ENCODE measurements around the gene IFNL2. TPM values are rescaled to one million over a fixed set of nuclear protein-coding genes. Genes with fewer than 3 reads are reported as not detected.

IFNL2 gene
- total RNA-seq, 1 experiment from 2014 or later = not detected

DNA sequence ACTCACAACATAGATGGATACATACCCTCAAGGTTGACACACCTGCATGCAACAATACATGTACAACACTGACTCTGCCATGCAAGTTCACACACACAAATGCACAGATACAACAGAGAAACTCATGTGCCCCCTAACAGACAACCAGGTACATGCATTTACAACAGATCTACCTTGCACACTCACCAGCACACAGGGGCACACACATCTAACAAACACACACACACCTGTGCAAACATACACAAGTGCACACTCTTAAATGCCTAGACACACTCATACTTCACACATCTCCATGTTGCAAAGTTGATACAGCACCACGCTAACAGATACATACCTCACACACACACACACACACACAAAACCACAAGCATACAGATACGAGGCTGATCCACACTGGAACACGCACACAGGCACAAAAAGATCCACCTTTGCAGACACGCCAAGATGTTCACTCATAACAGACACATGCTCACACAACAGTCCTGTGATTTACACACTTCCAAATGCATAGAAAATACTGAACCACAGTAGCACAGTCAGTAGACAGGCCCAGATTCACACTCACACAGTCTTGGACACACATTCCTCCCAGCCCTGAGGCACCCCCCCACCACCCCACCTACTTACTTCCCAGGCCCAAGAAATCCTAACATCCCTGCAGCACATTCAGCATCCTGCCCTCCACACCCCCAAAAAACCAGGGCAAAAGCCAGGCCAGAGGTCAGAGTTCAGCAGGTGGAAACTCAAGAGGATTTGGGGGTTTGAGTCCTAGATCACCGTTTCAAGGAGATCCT is 51.1 kb downstream of the IFNL2 start:
- no peak for DNase-seq
- Mint-ChIP-seq H3K9me3 (ENCODE audit: unreplicated experiment) (no peaks in the 10 kb centered on the region), H3K4me1 (ENCODE audit: low read depth, unreplicated experiment) (peaks cover 33% of the 10 kb centered on the region), H3K4me3 (ENCODE audit: unreplicated experiment) (peak overlapping the region; percentile 93), H3K27me3 (ENCODE audit: insufficient read depth, unreplicated experiment) (no peaks in the 10 kb centered on the region), H3K27ac (ENCODE audit: unreplicated experiment) (peak overlapping the region; percentile 26), H3K36me3 (ENCODE audit: insufficient read depth, unreplicated experiment) (peaks cover 11% of the 10 kb centered on the region)
- TF ChIP-seq, protein P1, sequence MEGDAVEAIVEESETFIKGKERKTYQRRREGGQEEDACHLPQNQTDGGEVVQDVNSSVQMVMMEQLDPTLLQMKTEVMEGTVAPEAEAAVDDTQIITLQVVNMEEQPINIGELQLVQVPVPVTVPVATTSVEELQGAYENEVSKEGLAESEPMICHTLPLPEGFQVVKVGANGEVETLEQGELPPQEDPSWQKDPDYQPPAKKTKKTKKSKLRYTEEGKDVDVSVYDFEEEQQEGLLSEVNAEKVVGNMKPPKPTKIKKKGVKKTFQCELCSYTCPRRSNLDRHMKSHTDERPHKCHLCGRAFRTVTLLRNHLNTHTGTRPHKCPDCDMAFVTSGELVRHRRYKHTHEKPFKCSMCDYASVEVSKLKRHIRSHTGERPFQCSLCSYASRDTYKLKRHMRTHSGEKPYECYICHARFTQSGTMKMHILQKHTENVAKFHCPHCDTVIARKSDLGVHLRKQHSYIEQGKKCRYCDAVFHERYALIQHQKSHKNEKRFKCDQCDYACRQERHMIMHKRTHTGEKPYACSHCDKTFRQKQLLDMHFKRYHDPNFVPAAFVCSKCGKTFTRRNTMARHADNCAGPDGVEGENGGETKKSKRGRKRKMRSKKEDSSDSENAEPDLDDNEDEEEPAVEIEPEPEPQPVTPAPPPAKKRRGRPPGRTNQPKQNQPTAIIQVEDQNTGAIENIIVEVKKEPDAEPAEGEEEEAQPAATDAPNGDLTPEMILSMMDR (IDR thresholded peaks at IDR 0.05; ENCODE audit: insufficient read depth in 1 of 2, low read depth in 1 of 2, low read length in 1 of 2, severe bottlenecking in 1 of 2, unreplicated experiment in 1 of 2) = no peak
- CTCF ChIA-PET = no interaction called here
- H3K4me3 ChIP-seq (ENCODE audit: low read depth, low read length) = peak overlapping the region; percentile 95
- intact Hi-C loops (cut with micrococcal nuclease; ENCODE audit: unreplicated experiment) = no loop called here
- H3K4me1 ChIP-seq = peaks cover 14% of the 10 kb centered on the region
- H3K36me3 ChIP-seq (ENCODE audit: control insufficient read depth, insufficient read depth, low read length) = no peaks in the 10 kb centered on the region; the same call in 1 of the 2 replicates
- TSS peak; percentile 44 for BruUV-seq (replicated peaks)
- H3K9me3 ChIP-seq = no peaks in the 10 kb centered on the region
- POLR2A ChIA-PET = no interaction called here
- H3K27me3 ChIP-seq (replicated peaks; ENCODE audit: control insufficient read depth, insufficient read depth, low read length) = no peaks in the 10 kb centered on the region

Other genes starting within 250 kb of the IFNL2 start
- 3.4 and 3.8 TPM in 2 replicates for gene FBXO27, start 235.8 kb upstream of the IFNL2 start, total RNA-seq (2022)
- gene ACP7, start 184.0 kb upstream of the IFNL2 start, total RNA-seq (2022) = 0.45 and 0.46 TPM in 2 replicates
- 98.6 and 112 TPM in 2 replicates for gene PAK4, start 142.6 kb upstream of the IFNL2 start, total RNA-seq (2022)
- 0.39 and 0.84 TPM in 2 replicates for gene NCCRP1, start 71.4 kb upstream of the IFNL2 start, total RNA-seq (2022)
- gene SYCN, start 64.1 kb upstream of the IFNL2 start, total RNA-seq (2022) = not detected in 2 replicates
- not detected in 2 replicates for gene IFNL3, start 23.4 kb upstream of the IFNL2 start, total RNA-seq (2022)
- not detected in 2 replicates for gene IFNL4, start 19.5 kb upstream of the IFNL2 start, total RNA-seq (2022)
- not detected in 2 replicates for gene IFNL1, start 28.0 kb downstream of the IFNL2 start, total RNA-seq (2022)
- gene LRFN1, start 52.5 kb downstream of the IFNL2 start, total RNA-seq (2022) = 21.1 and 21.2 TPM in 2 replicates
- gene GMFG, start 67.6 kb downstream of the IFNL2 start, total RNA-seq (2022) = 0.91 TPM in 1 of 2 replicates, not detected in the other
- 132 and 147 TPM in 2 replicates for gene SAMD4B, start 74.0 kb downstream of the IFNL2 start, total RNA-seq (2022)
- gene PAF1, start 122.7 kb downstream of the IFNL2 start, total RNA-seq (2022) = 57.9 and 59.0 TPM in 2 replicates
- gene MED29, start 123.0 kb downstream of the IFNL2 start, total RNA-seq (2022) = 50.3 and 50.8 TPM in 2 replicates
- 25.8 and 29.7 TPM in 2 replicates for gene ZFP36, start 138.5 kb downstream of the IFNL2 start, total RNA-seq (2022)
- 49.8 and 64.1 TPM in 2 replicates for gene PLEKHG2, start 144.3 kb downstream of the IFNL2 start, total RNA-seq (2022)
- 2,801 and 3,019 TPM in 2 replicates for gene RPS16, start 167.6 kb downstream of the IFNL2 start, total RNA-seq (2022)
- gene SUPT5H, start 177.2 kb downstream of the IFNL2 start, total RNA-seq (2022) = 171 and 188 TPM in 2 replicates
- gene TIMM50, start 212.4 kb downstream of the IFNL2 start, total RNA-seq (2022) = 152 and 162 TPM in 2 replicates
- gene DLL3, start 230.6 kb downstream of the IFNL2 start, total RNA-seq (2022) = 1.7 and 2.7 TPM in 2 replicates
- 0.46 and 1.6 TPM in 2 replicates for gene SELENOV, start 246.7 kb downstream of the IFNL2 start, total RNA-seq (2022)